GM18873 (cell line): ENCODE data around the gene IQCF5.
"Not testable (repeated sequence)": the region's sequence is repeated elsewhere in the genome, so short reads cannot be mapped to it uniquely, and the experiment has no call there.

ENCODE experiments used
- ATAC-seq: cut with Tn5 transposase; IDR thresholded peaks from one replicate; pipeline ENCODE4 v1.9.1; 2021; ENCODE audit warnings: mild to moderate bottlenecking, moderate library complexity, moderate number of reproducible peaks; ENCODE audit not compliant: unreplicated experiment, low FRiP score

IQCF5 gene

DNA sequence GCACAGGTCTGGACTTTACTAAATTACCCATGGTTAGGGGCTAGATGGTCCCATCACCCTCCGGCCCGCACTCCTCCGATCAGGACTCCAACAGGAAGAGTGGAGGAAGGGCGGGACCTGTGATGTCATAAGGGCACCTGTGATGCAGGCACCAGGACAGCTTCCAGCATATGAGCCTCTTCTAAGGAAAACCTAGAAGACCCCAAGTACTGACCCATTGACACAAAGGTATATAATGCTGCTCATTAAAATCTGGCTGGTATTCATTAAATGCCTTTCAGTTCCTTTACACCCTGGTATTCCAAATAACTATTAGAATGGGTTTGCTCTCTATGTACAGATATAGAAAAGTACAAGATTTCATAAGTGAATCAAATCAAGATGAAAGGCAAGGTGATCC lies at the start of gene IQCF5:
TSS of gene IQCF5 (minus strand) at position 101 of the 400 bp plus-strand sequence. CDS start at position 31, 70 bp downstream.
- no peak for ATAC-seq

DNA sequence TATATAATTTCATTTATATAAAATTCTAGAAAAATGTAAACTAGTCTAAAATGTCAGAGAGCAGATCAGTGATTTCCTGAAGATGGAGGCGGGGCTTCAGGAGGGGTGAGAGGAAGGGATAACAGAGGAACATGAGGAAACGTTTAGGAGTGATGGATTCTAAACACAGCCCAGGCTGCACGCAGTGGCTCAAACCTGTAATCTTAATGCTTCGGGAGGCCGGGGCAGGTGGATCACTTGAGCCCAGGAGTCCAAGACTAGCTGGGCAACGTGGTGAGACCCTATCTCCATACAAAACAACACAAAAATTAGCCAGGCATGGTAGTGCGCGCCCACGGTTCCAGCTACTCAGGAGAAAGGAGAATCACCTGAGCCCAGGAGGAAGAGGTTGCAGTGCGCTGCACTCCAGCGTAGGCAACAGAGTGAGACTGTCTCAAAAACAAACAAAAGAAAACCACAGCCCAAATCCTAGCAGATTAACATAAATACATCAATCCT lies 45.7 kb upstream of the IQCF5 start:
- no peak for ATAC-seq

DNA sequence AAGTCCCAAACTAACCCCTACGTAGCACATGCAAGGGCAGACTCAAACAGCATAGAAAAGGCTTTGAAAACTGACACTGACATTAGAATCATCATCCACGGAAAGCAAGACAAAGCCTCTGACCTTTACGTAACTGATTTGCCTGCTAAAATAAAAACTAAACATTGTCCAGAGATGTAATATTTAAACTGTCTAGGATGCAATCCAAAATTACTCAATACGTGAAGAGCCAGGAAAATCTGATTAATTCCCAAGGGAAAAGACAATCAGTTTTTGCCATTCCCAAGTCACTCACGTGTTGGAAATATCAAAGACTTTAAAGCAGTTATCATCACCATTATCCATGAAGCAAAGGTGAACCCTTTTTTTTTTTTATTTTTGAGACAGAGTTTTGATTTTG lies 41.0 kb upstream of the IQCF5 start:
- no peak for ATAC-seq

DNA sequence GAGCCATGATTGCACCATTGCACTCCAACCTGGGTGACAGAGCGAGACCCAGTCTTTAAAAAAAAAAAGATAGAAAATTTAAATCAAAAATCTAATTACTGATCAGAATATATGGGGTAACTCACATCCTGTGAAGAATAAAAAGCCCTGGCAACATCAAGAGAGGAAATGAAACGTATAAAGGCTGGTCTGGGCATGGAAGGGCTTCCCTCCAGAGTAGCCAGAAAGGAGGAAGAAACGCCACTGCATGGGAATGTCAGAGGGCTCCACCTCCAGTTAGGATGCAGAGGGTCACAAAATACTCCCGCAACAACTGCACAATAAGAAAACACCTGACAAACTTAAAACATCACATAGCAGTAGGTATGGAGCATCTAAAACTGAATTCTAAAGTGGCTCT lies 32.6 kb upstream of the IQCF5 start:
- no peak for ATAC-seq

DNA sequence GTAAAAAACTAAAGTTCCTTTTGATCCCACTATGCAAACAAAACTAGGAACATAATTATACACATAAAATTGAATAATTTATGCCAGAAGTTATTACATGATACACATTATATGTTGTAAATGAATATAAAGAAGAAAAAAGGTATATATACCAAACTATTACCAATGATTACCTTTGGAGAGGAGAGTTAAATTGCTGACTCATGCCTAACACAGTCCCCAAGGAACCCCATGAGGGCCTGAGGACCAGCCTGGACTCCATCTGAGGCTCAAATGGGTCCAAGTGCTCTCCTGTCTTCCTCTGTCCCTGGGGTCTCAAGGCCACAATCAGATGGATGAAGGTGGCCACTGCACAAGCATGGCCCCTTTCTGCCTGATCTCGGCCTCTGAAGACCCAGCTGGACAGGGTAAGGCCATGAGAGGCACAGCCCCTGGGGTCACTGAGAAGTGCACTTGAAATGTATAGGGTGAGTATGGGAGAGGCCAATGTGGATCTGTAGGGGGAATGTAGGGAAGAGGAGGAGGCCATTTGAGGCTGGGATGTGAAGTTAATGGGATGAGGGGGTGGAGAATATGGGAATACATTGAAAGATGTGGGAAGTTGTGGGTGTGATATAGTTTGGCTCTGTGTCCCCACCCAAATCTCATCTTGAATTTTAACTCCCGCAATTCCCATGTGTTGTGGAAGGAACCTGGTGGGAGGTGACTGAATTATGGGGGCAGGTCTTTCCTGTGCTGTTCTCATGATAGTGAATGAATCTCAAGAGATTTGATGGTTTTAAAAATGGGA lies 28.8 kb upstream of the IQCF5 start:
- ATAC-seq, result no peak

DNA sequence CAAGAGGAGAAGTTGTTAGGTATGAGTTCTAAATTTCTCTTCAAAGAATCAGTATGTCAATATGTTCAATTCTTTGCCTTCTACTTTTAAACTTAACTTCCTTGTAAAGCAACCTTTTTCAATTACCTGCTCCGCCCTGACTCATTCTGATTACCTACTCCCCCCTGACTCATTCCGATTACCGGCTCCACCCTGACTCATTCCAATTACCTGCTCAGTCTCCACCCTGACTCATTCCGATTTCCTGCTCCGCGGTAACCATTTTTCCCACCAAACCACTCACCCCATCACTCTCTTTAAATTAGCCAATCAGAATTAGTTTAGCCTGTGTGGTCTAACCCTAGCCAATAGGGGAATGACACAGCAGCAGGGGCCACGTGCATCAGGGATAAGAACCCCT lies 27.0 kb upstream of the IQCF5 start:
- not testable (repeated sequence) for ATAC-seq

DNA sequence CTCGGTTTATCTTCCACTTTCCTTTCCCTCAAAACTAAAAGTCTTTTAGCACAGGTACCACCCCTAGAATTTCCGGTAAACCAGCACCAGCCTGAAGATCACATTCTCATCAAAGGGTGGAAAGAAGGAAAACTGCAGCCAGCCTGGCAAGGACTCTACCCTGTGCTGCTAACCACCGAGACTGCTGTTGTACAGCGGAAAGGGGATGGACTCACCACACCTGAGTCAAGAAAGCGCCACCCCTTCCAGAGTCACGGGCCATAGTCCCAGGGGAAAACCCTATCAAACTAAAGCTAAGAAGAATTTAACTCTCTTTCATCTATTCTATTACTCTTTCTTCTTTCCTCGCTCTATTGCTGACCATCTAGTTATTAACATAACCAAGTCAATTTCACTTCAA lies 24.6 kb upstream of the IQCF5 start:
- not testable (repeated sequence) for ATAC-seq

DNA sequence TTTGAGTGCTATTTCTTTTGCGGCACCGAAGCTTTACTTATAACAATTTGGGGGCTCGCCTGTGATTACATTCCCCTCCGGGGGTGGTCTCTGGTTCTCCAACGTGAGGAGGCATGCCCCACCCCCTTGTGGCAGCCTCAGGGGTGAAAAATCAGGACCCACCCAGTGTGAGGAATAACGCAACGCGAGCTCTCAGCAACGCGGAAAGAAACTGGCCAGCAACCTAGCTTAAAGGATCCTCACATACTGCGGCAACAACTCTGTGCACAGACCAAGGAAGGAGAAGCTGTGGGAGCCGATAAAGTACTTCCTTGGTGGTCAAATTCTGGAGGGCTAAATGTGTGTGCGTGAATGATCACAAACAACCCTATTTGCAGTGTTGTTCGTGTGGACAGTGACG lies 22.0 kb upstream of the IQCF5 start:
- no peak for ATAC-seq

DNA sequence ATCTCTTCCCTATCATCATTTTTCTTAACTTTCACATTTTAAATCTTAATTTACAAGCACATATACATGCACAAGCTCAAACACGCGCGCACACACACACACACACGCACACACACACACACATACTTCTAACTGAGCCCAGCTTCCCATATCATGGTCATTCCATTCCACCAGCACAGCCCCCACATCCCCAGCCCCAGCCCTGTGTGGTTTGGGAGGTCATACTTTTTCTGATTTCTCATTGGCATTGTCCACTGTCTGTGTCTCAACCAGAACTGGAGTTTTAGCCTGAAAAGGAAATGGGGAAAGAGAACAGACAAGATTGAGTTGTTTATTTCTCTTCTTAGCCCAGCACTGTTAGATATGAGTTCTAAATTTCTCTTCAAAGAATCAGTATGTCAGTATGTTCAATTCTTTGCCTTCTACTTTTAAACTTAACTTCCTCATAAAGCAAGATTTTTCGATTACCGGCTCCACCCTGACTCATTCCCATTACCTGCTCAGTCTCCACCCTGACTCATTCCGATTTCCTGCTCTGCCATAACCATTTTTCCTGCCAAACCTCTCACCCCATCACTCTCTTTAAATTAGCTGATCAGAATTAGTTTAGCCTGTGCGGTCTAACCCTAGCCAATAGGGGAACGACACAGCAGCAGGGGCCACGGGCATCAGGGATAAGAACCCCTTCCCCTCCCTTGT lies 21.4 kb upstream of the IQCF5 start:
- ATAC-seq, result no peak

DNA sequence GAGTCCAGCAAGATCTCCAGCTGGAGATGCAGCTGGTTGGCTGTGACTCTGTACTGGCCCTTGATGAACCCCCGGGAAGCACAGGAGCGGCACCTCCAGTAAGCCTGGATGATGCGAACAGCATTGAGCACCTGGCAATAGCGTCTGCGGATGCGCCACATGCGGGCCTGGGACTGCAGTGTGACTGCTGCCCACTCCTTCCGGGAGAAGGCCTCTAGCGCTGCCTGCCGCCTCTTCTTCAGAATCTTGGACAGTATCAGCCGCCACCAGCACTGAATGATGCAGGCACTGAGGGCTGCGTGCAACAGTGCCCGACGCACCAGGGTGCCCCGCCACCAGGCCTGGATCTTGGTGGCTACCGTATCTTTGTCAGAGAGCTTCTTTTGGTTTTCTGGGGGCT lies 19.5 kb upstream of the IQCF5 start:
- ATAC-seq, result no peak

DNA sequence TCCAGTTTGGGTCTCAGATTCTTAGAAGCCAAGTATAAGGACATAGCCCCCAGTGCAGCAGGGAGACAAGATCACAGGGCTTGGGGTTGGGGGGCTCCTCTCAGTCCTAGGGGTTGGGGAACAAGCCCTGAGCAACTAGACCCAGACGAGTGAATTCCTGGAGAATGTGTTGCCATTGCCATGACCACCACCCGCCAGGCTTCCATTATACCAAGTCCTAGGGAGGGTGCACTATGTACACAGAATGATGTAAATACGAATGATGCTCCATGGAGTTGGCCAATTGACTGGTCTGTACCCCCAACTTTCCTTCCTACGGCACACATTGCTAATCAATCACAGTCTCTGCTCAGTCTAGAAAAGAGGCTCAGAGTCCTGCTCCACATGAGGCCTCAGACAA lies 19.0 kb upstream of the IQCF5 start:
- ATAC-seq, result no peak

DNA sequence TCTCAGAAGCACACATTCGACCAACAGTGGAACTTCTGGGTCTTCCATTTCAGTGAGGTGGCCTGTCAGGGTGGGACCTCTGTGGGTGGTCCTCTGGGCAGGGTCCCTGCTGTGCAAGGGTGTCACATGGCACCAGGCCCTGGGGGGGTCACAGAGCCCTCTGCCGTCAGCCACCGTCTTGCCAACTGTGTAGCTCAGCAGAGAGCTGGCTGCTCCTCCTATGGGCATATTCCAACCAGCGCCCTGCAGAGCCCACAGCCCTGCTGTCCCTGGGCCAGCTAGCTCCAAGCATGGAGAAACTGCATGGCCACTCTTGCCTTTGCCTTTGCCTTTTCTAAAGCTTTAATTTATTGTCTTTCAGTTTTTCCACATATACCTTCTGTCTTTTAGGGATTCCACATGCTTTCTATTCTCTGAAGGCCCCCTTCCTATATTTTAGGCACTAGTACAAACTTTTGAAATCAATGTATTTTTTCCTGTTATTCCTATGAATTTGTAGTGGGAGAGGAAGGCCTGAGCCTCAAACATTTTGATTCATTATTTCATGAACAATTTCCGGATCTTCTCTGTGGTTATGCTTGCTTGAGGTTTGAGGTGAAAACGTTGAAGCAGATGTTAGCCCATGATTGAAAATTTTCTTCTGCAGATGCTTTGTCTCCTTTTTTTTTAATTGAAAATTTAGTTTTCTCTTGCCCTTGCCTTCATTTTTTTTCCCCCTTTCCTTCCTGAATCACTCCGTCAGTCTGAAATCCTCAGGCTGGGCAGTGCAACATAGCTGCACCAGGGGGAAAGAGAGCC lies 16.0 kb upstream of the IQCF5 start:
- ATAC-seq, result no peak

DNA sequence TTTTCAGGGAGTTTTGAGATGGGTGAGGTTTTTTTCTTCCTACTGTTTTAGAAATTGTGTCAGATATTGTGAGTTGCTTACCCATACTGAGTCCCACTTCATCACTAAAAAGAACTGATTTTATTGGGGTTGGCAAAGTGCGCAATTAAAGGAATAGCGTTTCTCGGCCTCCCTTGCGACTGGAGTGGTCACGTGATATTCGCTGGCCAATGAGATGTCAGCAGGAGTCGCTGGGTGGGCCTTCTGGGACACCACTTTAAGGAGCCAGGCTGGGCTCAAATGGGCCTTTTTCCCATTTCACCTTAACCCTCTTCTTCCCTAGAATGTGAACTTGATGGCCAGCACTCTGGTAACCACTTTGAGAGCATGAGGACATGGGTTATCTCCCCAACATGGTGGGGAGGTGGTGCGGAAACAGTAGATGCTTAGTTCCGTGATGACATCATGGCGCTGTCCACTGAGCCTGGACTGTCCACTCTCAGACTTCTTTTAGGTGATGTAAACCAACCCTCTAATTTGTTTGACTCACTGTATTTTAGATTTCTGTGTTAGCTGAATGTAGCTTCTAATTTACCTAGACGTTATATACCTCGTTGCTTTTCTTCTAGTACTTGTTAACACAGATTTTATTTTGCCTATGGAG lies 13.2 kb upstream of the IQCF5 start:
- ATAC-seq, result no peak

DNA sequence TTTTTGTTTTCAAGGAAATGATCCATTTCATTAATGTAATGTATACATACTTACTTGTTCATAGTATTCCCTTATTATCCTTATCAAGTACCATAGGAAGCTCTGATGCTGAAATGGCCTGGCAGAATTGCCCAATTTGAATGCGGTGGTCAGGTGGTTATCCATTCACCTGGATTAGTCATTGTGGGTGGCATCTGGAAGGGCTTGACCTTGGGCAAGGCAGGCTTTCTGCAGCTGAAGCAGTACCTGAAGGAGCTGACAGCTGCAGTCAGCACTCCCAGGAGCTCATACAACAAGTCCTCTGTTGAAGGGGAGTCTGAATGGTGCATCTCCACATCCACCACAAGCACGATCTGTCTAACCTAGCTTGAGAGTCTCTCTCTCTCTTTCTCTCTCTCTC lies 12.2 kb upstream of the IQCF5 start:
- no peak for ATAC-seq

DNA sequence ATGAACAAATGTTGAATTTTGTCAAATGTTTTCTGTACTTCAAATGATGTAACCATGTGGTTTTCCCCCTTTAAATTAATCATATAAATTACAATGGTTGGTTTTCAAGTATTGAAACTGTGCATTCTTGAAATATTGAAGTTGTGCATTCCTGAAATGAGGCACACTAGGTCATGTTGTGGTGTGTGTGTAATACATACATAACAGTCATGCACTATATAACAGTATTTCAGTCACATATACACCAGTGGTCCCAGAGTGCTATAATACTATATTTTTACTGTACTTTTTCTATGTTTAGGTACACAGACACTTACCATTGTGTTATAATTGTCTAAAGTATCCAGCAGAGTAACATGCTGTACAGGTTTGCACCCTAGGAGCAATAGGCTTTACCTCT lies 11.0 kb upstream of the IQCF5 start:
- no peak for ATAC-seq

DNA sequence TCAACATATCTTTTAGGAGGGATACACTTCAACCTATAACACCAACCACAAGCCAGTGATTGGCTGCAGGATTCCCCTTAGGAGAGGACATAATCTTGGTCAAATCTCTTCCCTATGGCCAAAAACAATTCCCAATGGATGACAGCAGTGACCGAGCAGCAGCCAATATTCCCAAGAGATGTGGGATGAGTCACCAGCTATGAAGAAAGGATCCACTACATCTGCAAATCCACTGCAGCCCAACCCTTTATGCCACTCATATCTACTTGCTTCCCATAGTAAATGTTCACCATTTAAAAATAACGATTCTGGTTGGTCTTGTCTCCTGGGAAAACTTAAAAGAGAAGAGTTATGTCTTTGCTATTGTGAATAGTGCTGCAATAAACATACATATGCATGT lies 4.5 kb upstream of the IQCF5 start:
- no peak for ATAC-seq

DNA sequence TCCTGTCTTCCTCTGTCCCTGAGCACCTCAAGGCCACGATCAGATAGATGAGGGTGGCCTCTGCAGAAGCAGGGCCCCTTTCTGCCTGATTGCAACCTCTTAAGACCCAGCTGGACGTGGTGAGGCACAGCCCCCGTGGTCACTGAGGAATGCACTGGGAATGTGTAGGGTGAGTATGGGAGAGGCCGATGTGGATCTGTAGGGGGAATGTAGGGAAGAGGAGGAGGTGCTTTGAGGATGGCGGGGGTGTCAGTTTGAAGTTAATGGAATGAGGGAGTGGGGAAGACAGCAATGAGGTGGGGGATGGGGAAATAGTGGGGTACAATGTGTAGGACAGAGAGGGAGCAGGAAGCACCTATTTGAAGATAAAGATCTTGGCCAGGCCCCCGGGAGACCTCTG lies 785 bp upstream of the IQCF5 start:
- ATAC-seq, result no peak

DNA sequence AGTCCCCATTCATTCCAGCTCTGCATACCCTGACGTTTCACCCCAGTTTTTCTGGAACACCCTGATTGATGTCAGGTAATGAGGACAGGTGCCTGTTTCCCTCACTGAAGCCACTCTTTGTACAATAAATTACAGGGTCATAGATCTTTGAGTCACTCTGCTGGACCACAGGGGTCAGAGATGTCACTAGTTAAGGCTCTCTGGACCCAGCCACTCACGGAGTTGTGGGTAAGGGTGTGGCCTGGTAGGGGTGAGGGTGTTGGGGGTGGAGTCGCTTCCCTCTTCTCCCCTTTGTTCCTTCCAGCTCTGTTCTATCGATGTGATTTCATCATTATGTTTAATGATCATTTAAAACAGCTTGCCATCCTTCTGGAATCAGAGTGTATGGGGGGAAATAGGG lies 512 bp downstream of the IQCF5 start:
- no peak for ATAC-seq

DNA sequence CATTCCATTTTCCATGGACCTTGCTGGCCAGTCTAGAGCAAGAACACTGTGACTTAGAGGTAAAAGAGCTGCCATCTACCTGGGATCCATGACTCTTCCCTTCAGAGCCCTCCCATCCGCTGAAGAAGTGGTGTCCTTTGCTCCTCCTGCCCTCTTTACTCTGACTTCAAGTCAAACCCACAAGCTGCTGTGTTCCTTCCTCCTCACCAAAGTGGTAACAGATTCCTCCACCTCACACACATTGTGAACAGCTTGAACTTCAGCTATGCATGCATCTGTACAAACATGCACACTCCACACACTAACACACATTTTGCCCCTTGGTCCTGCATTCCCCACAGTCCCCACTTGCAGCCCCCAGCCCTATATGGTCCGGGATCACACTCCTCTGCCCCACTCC lies 990 bp downstream of the IQCF5 start:
- no peak for ATAC-seq

DNA sequence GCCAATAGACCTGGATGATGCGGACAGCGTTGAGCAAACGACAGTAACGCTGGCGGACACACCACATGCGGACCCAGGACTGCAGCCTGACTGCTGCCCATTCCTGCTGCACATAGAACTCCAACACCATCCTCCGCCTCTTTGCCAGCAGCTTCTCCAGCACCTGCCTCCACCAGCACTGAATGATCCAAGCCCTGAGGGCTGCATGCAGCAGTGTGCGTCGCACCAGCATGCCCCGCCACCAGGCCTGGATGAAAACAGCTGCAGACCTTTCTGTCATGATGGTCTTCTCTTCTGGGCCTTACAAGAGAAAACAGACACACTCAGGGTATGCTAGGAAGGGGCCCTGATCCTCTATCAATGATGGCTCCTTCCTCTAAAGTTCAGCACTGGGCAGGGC lies 1.5 kb downstream of the IQCF5 start:
- no peak for ATAC-seq
